ENCODE measurements around the gene RWDD1. TPM values are rescaled to one million over a fixed set of nuclear protein-coding genes. Genes with fewer than 3 reads are reported as not detected.

RWDD1 gene
- polyA plus RNA-seq, 1 of the 3 experiments (the other 2 are of a cell fraction) = 17.7 TPM

- no peak for DNase-seq
- H3F3A ChIP-seq (replicated peaks; ENCODE audit: insufficient read depth) = no peaks in the 10 kb centered on the region
- no peaks in the 10 kb centered on the region for H3K79me2 ChIP-seq (ENCODE audit: insufficient read depth)
- CTCF ChIA-PET = interaction anchor here (1.0 to 1.8 kb wide), 3 partner anchors 24 to 310 kb away, joined by 3 to 19 read pairs (median 4); no protein-coding TSS in a partner anchor
- TF ChIP-seq MEF2A (IDR thresholded peaks at IDR 0.05; ENCODE audit: borderline replicate concordance, low read depth) = no peak
- POLR2A ChIA-PET = no interaction called here
- H3K36me3 ChIP-seq (replicated peaks in 1 of 2; ENCODE audit: control insufficient read depth in 1 of 2, insufficient read depth in 2 of 2, low read length in 1 of 2) = no peaks in the 10 kb centered on the region
- no peaks in the 10 kb centered on the region for H3K9me3 ChIP-seq
- H4K20me1 ChIP-seq (ENCODE audit: insufficient read depth) = no peaks in the 10 kb centered on the region
- peaks cover 0 to 13% of the 10 kb centered on the region in 2 experiments; a peak in 2 of 4 replicates for H3K4me1 ChIP-seq (ENCODE audit: control insufficient read depth in 1 of 2, insufficient read depth in 2 of 2, low read depth in 1 of 2, low read length in 1 of 2)
- no peaks in the 10 kb centered on the region for H3K27me3 ChIP-seq (ENCODE audit: insufficient read depth)
- no peak overlapping the region for H3K4me3 ChIP-seq (ENCODE audit: low read depth in 2 of 2, low read length in 1 of 2)
- H3K9ac ChIP-seq = no peak overlapping the region
- no peak overlapping the region for H2AFZ ChIP-seq (ENCODE audit: low read depth)
- no peak overlapping the region for H3K27ac ChIP-seq (ENCODE audit: low read depth in 2 of 2, low read length in 1 of 2)
- 97% methylated on average over 1 of the region's 1 CpG for WGBS (ENCODE audit: low lambda C conversion rate)
- no peak overlapping the region for H3K4me2 ChIP-seq
- H3K9me2 ChIP-seq = no peaks in the 10 kb centered on the region
These were observed 43.2 kb upstream of the RWDD1 start for GRCh38 chr6:116528133-116528532.

GRCh38 chr6:116528780-116529179 lies 42.5 kb upstream of the RWDD1 start:
- H3K36me3 ChIP-seq (replicated peaks in 1 of 2; ENCODE audit: control insufficient read depth in 1 of 2, insufficient read depth in 2 of 2, low read length in 1 of 2) = no peaks in the 10 kb centered on the region
- ChIA-PET CTCF (interaction anchor here (1.0 to 1.8 kb wide), 3 partner anchors 25 to 311 kb away, joined by 3 to 19 read pairs (median 4); no protein-coding TSS in a partner anchor), POLR2A (no interaction called here)
- H3K4me1 ChIP-seq (ENCODE audit: control insufficient read depth in 1 of 2, insufficient read depth in 2 of 2, low read depth in 1 of 2, low read length in 1 of 2) = peaks cover 0 to 13% of the 10 kb centered on the region in 2 experiments; a peak in 2 of 4 replicates
- H3K27me3 ChIP-seq (ENCODE audit: insufficient read depth) = no peaks in the 10 kb centered on the region
- no peak for DNase-seq
- peak overlapping the region in 1 of 2 experiments; percentile 32; a peak in 1 of 4 replicates for H3K27ac ChIP-seq (ENCODE audit: low read depth in 2 of 2, low read length in 1 of 2)
- no peak overlapping the region for H3K4me3 ChIP-seq (ENCODE audit: low read depth in 2 of 2, low read length in 1 of 2)
- peak overlapping the region; percentile 66; the same call in 1 of the 2 replicates for H2AFZ ChIP-seq (ENCODE audit: low read depth)
- H3F3A ChIP-seq (replicated peaks; ENCODE audit: insufficient read depth) = no peaks in the 10 kb centered on the region
- WGBS (ENCODE audit: low lambda C conversion rate) = 35% methylated on average over 3 of the region's 3 CpGs
- no peaks in the 10 kb centered on the region for H3K79me2 ChIP-seq (ENCODE audit: insufficient read depth)
- no peaks in the 10 kb centered on the region for H3K9me3 ChIP-seq
- no peaks in the 10 kb centered on the region for H4K20me1 ChIP-seq (ENCODE audit: insufficient read depth)
- no peak for TF ChIP-seq RFX5 (IDR thresholded peaks at IDR 0.05; ENCODE audit: low read length)
- TF ChIP-seq FOSL2 (IDR thresholded peaks at IDR 0.05; ENCODE audit: borderline replicate concordance, low read depth) = peak; percentile 3; the same call in 1 of the 2 replicates
- H3K9ac ChIP-seq = no peak overlapping the region
- H3K9me2 ChIP-seq = no peaks in the 10 kb centered on the region
- H3K4me2 ChIP-seq = peak overlapping the region; percentile 32; the same call in 1 of the 2 replicates

- Histone ChIP-seq H3K27ac (ENCODE audit: low read depth in 2 of 2, low read length in 1 of 2) (no peak overlapping the region), H2AFZ (ENCODE audit: low read depth) (no peak overlapping the region), H3K27me3 (ENCODE audit: insufficient read depth) (no peaks in the 10 kb centered on the region), H3K4me2 (no peak overlapping the region; the same call in 1 of the 2 replicates), H3F3A (replicated peaks; ENCODE audit: insufficient read depth) (no peaks in the 10 kb centered on the region), H3K9me2 (no peaks in the 10 kb centered on the region), H4K20me1 (ENCODE audit: insufficient read depth) (no peaks in the 10 kb centered on the region), H3K9ac (no peak overlapping the region), H3K36me3 (replicated peaks in 1 of 2; ENCODE audit: control insufficient read depth in 1 of 2, insufficient read depth in 2 of 2, low read length in 1 of 2) (no peaks in the 10 kb centered on the region), H3K79me2 (ENCODE audit: insufficient read depth) (no peaks in the 10 kb centered on the region), H3K4me3 (ENCODE audit: low read depth in 2 of 2, low read length in 1 of 2) (no peak overlapping the region), H3K4me1 (ENCODE audit: control insufficient read depth in 1 of 2, insufficient read depth in 2 of 2, low read depth in 1 of 2, low read length in 1 of 2) (peaks cover 0 to 13% of the 10 kb centered on the region in 2 experiments; a peak in 2 of 4 replicates), H3K9me3 (no peaks in the 10 kb centered on the region)
- 98% methylated on average over 2 of the region's 3 CpGs for whole genome bisulfite sequencing (ENCODE audit: low lambda C conversion rate)
- DNase-seq = no peak
- no peak for TF ChIP-seq ZBTB33 (IDR thresholded peaks at IDR 0.05; ENCODE audit: borderline replicate concordance, low read depth)
- TF ChIP-seq RFX5 (IDR thresholded peaks at IDR 0.05; ENCODE audit: low read length) = no peak
- TF ChIP-seq FOXJ3 (CRISPR knock-in tag; IDR thresholded peaks at IDR 0.05) = no peak
- no peak for TF ChIP-seq CTCF (IDR thresholded peaks at IDR 0.05)
- no peak for TF ChIP-seq SMC3 (IDR thresholded peaks at IDR 0.05; ENCODE audit: low read depth, low read length)
- no peak for TF ChIP-seq TEAD4 (IDR thresholded peaks at IDR 0.05; ENCODE audit: borderline replicate concordance, insufficient read depth)
- no peak for TF ChIP-seq POLR2AphosphoS5 (IDR thresholded peaks at IDR 0.05; ENCODE audit: low read depth, low read length)
- ChIA-PET CTCF (interaction anchor here (1.0 to 1.8 kb wide), 6 partner anchors 12 to 312 kb away, joined by 3 to 19 read pairs (median 4); no protein-coding TSS in a partner anchor), POLR2A (no interaction called here)
These were observed 41.6 kb upstream of the RWDD1 start for GRCh38 chr6:116529466-116530290.
